Right lobe of liver (tissue), 6 donors: Measurements from ENCODE around the gene UPB1. TPM values are rescaled to one million over a fixed set of nuclear protein-coding genes. Genes with fewer than 3 reads are reported as not detected.
A peak's percentile ranks its signal among the peaks of the same experiment; 100 is the strongest.

Source experiments
- ATAC-seq, 4 donors: fragments of 200-7000 bp; cut with Tn5 transposase; one replicate each; pipeline ENCODE4 v1.9.1; 2020; ENCODE audit warnings: mild to moderate bottlenecking in 4 of 4, moderate library complexity in 4 of 4
- DNase-seq, 3 donors: peaks; one replicate each; pipeline ENCODE4 v3.0.0-alpha.2; 2020
- H3K27ac ChIP-seq, 3 donors: fragments of 200-600 bp; one replicate each; pipeline ENCODE4 v1.8.0; 2022
- H3K27me3 ChIP-seq, 2 donors: fragments of 200-600 bp; one replicate each; pipeline ENCODE4 v1.8.0; 2022
- H3K36me3 ChIP-seq, 4 donors: fragments of 200-600 bp; sonication (generic) in 1 of 4; one replicate each; pipeline versions ENCODE4 v1.5.1 to v1.8.0; 2017 to 2022; ENCODE audit warnings: control low read depth in 1 of 4
- H3K4me1 ChIP-seq, 4 donors: fragments of 200-600 bp; sonication (generic) in 1 of 4; one replicate each; pipeline versions ENCODE4 v1.5.1 to v1.8.0; 2017 to 2022; ENCODE audit warnings: control low read depth in 1 of 4
- H3K4me3 ChIP-seq, 3 donors: fragments of 200-600 bp; one replicate each; pipeline ENCODE4 v1.8.0; 2022
- H3K9me3 ChIP-seq, 4 donors: fragments of 200-600 bp; sonication (generic) in 1 of 4; one replicate each; pipeline versions ENCODE4 v1.5.1 to v1.8.0; 2017 to 2022; ENCODE audit warnings: control low read depth in 1 of 4
- CTCF ChIP-seq, 4 donors: fragments of 200-600 bp in 3 of 4; fragments of 450-650 bp in 1 of 4; IDR thresholded peaks; one replicate each; pipeline versions ENCODE4 v1.5.1 to v1.8.0; 2016 to 2022; ENCODE audit warnings: antibody characterized with exemption in 4 of 4, mild to moderate bottlenecking in 2 of 4
- POLR2A ChIP-seq: fragments of 450-650 bp; IDR thresholded peaks from one replicate; pipeline ENCODE4 v1.6.1; 2017; ENCODE audit warnings: antibody characterized with exemption, mild to moderate bottlenecking
- WGBS: methylation state at CpG from one replicate; pipeline ENCODE4 v1.1.6; 2018; ENCODE audit warnings: low coverage, low lambda C conversion rate; ENCODE audit not compliant: insufficient coverage; ENCODE audit errors: missing lambda C conversion rate; 5-methylcytosine and 5-hydroxymethylcytosine counted together
- intact Hi-C, 2 donors: fragments of 100-400 bp; cut with DNase I; formaldehyde crosslinking; loops; one replicate each; pipeline versions ENCODE4 v1.11.2 to v1.14.1; 2022
- total RNA-seq, 6 experiments: library from RNA; depleted of rRNA in 2 of 6; stranded (reverse); fragments of >200 nt in 2 of 6; fragmentation: NEBNext Ultra II Directional in 3 of 6; extraction: Animal tissue kit (Norgen Biotek cat#: 25700) in 3 of 6; gene quantifications; one replicate each; pipeline versions ENCODE4 v1.1.0 to v1.2.4, GENCODE V29; 2016 to 2023
- donor health status: DM: no; HTN: yes; CAD: no.
- donor health status: DM: no; HTN: no; CAD: no.
- donor health status: DM: no; HTN: no; CAD: no.
- donor health status: DM: no; HTN: yes; CAD: no.
- donor health status: DM: no; HTN: yes; CAD: no.

Gene UPB1
- total RNA-seq, 6 experiments from 2014 or later, result 50.6 to 169 (median 100) TPM

GRCh38 chr22:24554313-24555164 lies 59.4 kb downstream of the UPB1 start, which contains the start of gene GUCD1:
Gene GUCD1 (minus strand): TSS chr22:24555138. CDS start chr22:24554991, 147 bp downstream.
- DNase-seq (peak; percentile 50 to 71 (median 66)), ATAC-seq (peak in 1 of 4 donors; percentile 3)
- no peaks in the 10 kb centered on the region for H3K9me3 ChIP-seq
- H3K4me3 ChIP-seq, result peak within 1 kb of the TSS; percentile 94 to 100 (median 98)
- H3K36me3 ChIP-seq, result peaks cover 0 to 29% (median 14%) of the 10 kb centered on the region in 4 donors
- H3K27me3 ChIP-seq, result no peaks in the 10 kb centered on the region
- 0% methylated on average over 11 of the region's 64 CpGs for WGBS
- H3K27ac ChIP-seq, result peak within 1 kb of the TSS; percentile 96 to 99 (median 97)
- H3K4me1 ChIP-seq, result peaks cover 0 to 53% (median 20%) of the 10 kb centered on the region in 4 donors
- intact Hi-C loops, result loop anchor here in 1 of 2 donors (10.0 kb wide), 1 partner anchor 50 kb away; the partner anchor contains the start of gene GGT1
- TF ChIP-seq POLR2A (peak; percentile 96), CTCF (IDR thresholded peaks at IDR 0.05) (no peak)

GRCh38 chr22:24555165-24556039 lies 60.3 kb downstream of the UPB1 start, which contains the start of gene SNRPD3:
Gene SNRPD3 (plus strand): TSS chr22:24555999. CDS start chr22:24557675, 1,676 bp downstream.
- Histone ChIP-seq H3K9me3 (no peaks in the 10 kb centered on the region), H3K4me3 (peak within 1 kb of the TSS; percentile 94 to 100 (median 98)), H3K27ac (peak within 1 kb of the TSS; percentile 96 to 99 (median 97)), H3K27me3 (no peaks in the 10 kb centered on the region), H3K36me3 (peaks cover 0 to 34% (median 14%) of the 10 kb centered on the region in 4 donors), H3K4me1 (peaks cover 0 to 51% (median 18%) of the 10 kb centered on the region in 4 donors)
- WGBS, result 0% methylated on average over 12 of the region's 59 CpGs
- intact Hi-C loops, result loop anchor here in 1 of 2 donors (10.0 kb wide), 1 partner anchor 49 kb away; the partner anchor contains the start of gene GGT1
- DNase-seq (peak; percentile 100), ATAC-seq (peak; percentile 77 to 86 (median 81))
- TF ChIP-seq CTCF (IDR thresholded peaks at IDR 0.05) (peak in 2 of 4 donors; percentile 11 to 26), POLR2A (peak; percentile 78)

- Histone ChIP-seq H3K27ac (no peak overlapping the region), H3K9me3 (no peaks in the 10 kb centered on the region), H3K4me1 (peaks cover 2 to 28% (median 16%) of the 10 kb centered on the region in 4 donors), H3K4me3 (no peak overlapping the region), H3K27me3 (no peaks in the 10 kb centered on the region), H3K36me3 (peaks cover 0 to 38% (median 21%) of the 10 kb centered on the region in 4 donors)
- ATAC-seq, result no peak
- no peak for DNase-seq
- 33% methylated on average over 2 of the region's 4 CpGs for WGBS
- TF ChIP-seq POLR2A (no peak), CTCF (IDR thresholded peaks at IDR 0.05) (no peak)
- intact Hi-C loops, result loop anchor here in 1 of 2 donors (10.0 kb wide), 1 partner anchor 45 kb away; the partner anchor contains the start of gene GGT1
These were observed 64.3 kb downstream of the UPB1 start for GRCh38 chr22:24559471-24559870.

GRCh38 chr22:24563246-24563645 lies 68.1 kb downstream of the UPB1 start:
- intact Hi-C loops, result no loop called here
- ATAC-seq (no peak), DNase-seq (no peak)
- no peaks in the 10 kb centered on the region for H3K9me3 ChIP-seq
- 86% methylated on average over 2 of the region's 2 CpGs for WGBS
- peaks cover 0 to 35% (median 15%) of the 10 kb centered on the region in 4 donors for H3K36me3 ChIP-seq
- no peaks in the 10 kb centered on the region for H3K27me3 ChIP-seq
- peak overlapping the region in 1 of 3 donors; percentile 65 for H3K27ac ChIP-seq
- TF ChIP-seq POLR2A, result no peak
- no peak for TF ChIP-seq CTCF (IDR thresholded peaks at IDR 0.05)
- no peak overlapping the region for H3K4me3 ChIP-seq
- peaks cover 0 to 50% (median 20%) of the 10 kb centered on the region in 4 donors for H3K4me1 ChIP-seq
